NCI-H226 (cell line): Measurements from ENCODE around the gene MICAL3.
"Not testable (repeated sequence)": the region's sequence is repeated elsewhere in the genome, so short reads cannot be mapped to it uniquely, and the experiment has no call there.

Experiments used
- DNase-seq: peaks from one replicate; pipeline ENCODE4 v3.0.0-alpha.2; 2015

Gene MICAL3

GRCh38 chr22:17880468-17880867, 143.9 kb downstream of the MICAL3 start:
- DNase-seq, result no peak

GRCh38 chr22:17880020-17880419, 144.3 kb downstream of the MICAL3 start:
- DNase-seq, result no peak

- DNase-seq, result no peak
Measured at GRCh38 chr22:17878941-17879340, 145.4 kb downstream of the MICAL3 start.

GRCh38 chr22:17878186-17878694, 146.1 kb downstream of the MICAL3 start:
- DNase-seq, result no peak

- not testable (repeated sequence) for DNase-seq
Measured at GRCh38 chr22:17876878-17877855, 147.2 kb downstream of the MICAL3 start.

- DNase-seq, result no peak
Measured at GRCh38 chr22:17876306-17876831, 148.0 kb downstream of the MICAL3 start.

- DNase-seq, result no peak
Measured at GRCh38 chr22:17875631-17876030, 148.7 kb downstream of the MICAL3 start.

GRCh38 chr22:17875156-17875555, 149.2 kb downstream of the MICAL3 start:
- DNase-seq, result no peak

- no peak for DNase-seq
Measured at GRCh38 chr22:17874231-17874905, 150.0 kb downstream of the MICAL3 start.

- no peak for DNase-seq
Measured at GRCh38 chr22:17873804-17874203, 150.6 kb downstream of the MICAL3 start.

GRCh38 chr22:17873116-17873515, 151.2 kb downstream of the MICAL3 start:
- DNase-seq, result no peak

GRCh38 chr22:17872471-17872870, 151.9 kb downstream of the MICAL3 start:
- peak; percentile 18 for DNase-seq

GRCh38 chr22:17871726-17872458, 152.5 kb downstream of the MICAL3 start:
- DNase-seq, result no peak

GRCh38 chr22:17870407-17870806, 154.0 kb downstream of the MICAL3 start:
- DNase-seq, result no peak

GRCh38 chr22:17869285-17870096, 154.9 kb downstream of the MICAL3 start:
- DNase-seq, result no peak

- DNase-seq, result no peak
Measured at GRCh38 chr22:17868771-17869170, 155.6 kb downstream of the MICAL3 start.

- no peak for DNase-seq
Measured at GRCh38 chr22:17867160-17867785, 157.1 kb downstream of the MICAL3 start.

- DNase-seq, result no peak
Measured at GRCh38 chr22:17866621-17867020, 157.7 kb downstream of the MICAL3 start.

- no peak for DNase-seq
Measured at GRCh38 chr22:17866127-17866526, 158.2 kb downstream of the MICAL3 start.

- no peak for DNase-seq
Measured at GRCh38 chr22:17865183-17866055, 158.9 kb downstream of the MICAL3 start.
